ENCODE data around the gene FAM171A1.
"Not testable (repeated sequence)": the region's sequence is repeated elsewhere in the genome, so short reads cannot be mapped to it uniquely, and the experiment has no call there.

The FAM171A1 gene

DNA sequence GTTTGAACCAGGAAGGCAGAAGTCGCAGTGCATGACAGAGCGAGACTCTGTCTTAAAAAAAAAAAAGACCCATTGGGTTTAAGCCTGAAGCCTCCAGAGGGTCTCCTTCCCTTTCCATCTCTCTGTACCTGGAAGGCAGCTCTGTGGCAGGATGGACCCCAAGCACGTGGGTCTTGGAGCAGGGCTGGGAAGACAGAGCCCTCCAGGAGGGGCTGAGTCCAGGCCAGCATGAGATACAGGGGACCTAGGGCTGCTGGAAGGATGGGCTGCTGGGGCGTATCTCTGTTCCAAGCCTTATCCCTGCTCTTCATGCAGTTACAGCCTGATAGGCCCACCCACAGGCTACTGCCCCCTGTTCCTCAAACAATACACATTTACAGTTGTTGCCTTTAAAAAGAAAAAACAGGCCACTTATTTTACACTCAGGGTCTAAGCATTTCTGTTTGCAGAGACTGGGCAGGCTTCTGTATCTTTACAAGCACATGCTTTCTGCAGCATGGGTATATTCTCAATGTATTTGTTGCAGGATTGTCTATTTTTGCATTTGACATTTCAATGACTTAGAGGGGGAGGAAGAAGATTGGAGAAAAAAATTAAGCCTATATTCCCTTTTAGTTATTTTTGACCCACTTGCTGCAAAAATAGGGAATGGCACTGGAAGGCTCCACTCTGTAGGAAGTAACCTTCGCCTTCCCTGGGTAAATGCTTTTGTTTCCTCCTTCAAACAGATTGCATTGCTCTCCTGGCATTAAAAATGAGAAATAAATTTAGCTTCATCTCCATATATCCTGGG is 60.1 kb downstream of the FAM171A1 start:
- TF ChIP-seq, protein P1, sequence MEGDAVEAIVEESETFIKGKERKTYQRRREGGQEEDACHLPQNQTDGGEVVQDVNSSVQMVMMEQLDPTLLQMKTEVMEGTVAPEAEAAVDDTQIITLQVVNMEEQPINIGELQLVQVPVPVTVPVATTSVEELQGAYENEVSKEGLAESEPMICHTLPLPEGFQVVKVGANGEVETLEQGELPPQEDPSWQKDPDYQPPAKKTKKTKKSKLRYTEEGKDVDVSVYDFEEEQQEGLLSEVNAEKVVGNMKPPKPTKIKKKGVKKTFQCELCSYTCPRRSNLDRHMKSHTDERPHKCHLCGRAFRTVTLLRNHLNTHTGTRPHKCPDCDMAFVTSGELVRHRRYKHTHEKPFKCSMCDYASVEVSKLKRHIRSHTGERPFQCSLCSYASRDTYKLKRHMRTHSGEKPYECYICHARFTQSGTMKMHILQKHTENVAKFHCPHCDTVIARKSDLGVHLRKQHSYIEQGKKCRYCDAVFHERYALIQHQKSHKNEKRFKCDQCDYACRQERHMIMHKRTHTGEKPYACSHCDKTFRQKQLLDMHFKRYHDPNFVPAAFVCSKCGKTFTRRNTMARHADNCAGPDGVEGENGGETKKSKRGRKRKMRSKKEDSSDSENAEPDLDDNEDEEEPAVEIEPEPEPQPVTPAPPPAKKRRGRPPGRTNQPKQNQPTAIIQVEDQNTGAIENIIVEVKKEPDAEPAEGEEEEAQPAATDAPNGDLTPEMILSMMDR (IDR thresholded peaks at IDR 0.05; ENCODE audit: low read depth, low read length) = no peak
- Histone ChIP-seq H3K9me3 (ENCODE audit: severe bottlenecking) (no peaks in the 10 kb centered on the region), H3K27me3 (ENCODE audit: insufficient read depth, low read depth, severe bottlenecking) (no peaks in the 10 kb centered on the region), H3K4me3 (ENCODE audit: low read depth, low read length) (no peak overlapping the region), H3K27ac (no peak overlapping the region), H3K36me3 (no peaks in the 10 kb centered on the region)
- no peak for DNase-seq

DNA sequence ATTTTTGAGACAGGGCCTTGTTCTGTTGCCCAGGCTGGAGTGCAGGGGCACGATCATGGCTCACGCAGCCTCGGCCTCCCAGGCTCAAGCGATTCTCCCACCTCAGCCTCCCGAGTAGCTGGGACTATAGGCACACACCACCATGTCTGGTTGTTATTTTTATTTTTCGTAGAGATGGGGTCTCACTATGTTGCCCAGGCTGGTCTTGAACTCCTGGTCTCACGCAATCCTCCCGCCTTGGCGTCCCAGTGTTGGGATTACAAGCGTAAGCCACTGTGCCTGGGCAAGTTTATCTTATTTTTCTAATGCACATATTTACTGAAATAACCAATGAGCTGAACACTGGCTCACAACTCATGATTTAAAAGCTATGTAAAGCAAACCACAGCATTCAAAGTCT is 61.9 kb downstream of the FAM171A1 start:
- TF ChIP-seq, protein P1 (IDR thresholded peaks at IDR 0.05; ENCODE audit: low read depth, low read length) = no peak
- Histone ChIP-seq H3K4me3 (ENCODE audit: low read depth, low read length) (no peak overlapping the region), H3K27ac (no peak overlapping the region), H3K36me3 (no peaks in the 10 kb centered on the region), H3K9me3 (ENCODE audit: severe bottlenecking) (no peaks in the 10 kb centered on the region), H3K27me3 (ENCODE audit: insufficient read depth, low read depth, severe bottlenecking) (no peaks in the 10 kb centered on the region)
- no peak for DNase-seq

DNA sequence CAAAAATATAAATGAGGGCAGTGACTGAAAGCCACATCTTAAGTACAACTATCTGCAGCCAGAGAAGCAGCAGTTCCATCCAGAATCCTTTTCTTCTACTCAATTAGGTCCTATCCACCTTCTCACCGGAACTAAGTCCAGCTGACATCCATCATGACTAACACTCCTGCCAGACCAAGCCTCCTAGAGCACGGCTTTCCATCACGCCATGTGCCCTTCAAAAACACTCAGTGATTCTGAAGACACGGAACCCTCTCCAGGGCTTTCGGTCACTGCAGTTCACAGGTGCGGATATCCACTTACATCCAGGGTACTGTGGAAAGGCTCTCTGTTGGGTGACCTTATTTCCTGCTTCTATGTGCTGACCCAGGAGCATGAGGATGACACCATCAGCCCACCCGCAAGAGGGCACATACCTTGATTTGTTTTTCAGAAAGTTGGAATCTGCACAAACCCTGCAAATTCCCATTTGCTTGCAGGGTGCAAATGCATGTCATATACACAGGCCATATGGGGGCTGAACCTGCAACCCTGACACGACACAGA is 64.3 kb downstream of the FAM171A1 start:
- no peaks in the 10 kb centered on the region for H3K9me3 ChIP-seq (ENCODE audit: severe bottlenecking)
- TF ChIP-seq, protein P1 (IDR thresholded peaks at IDR 0.05; ENCODE audit: low read depth, low read length) = no peak
- H3K27me3 ChIP-seq (ENCODE audit: insufficient read depth, low read depth, severe bottlenecking) = no peaks in the 10 kb centered on the region
- no peak overlapping the region for H3K27ac ChIP-seq
- no peak overlapping the region for H3K4me3 ChIP-seq (ENCODE audit: low read depth, low read length)
- DNase-seq = no peak
- H3K36me3 ChIP-seq = no peaks in the 10 kb centered on the region

DNA sequence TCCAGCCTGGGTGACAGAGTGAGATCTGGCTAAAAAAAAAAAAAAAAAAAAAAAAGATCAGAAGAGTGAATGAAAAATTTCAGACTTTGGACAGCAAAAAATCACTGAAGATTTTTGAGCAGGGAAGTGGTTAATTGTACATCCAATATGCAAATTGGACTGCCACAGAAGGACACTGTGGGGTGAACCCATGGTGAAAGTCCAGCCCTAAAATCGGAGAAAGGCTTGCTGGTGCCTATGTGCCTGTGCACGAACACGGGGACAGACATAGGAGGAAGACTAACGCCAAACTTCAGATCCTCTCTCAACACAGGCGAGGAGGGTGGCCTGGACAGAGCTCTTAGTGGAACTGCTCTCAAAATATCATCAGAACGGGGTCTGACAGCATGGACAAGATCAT is 65.5 kb downstream of the FAM171A1 start:
- Histone ChIP-seq H3K36me3 (no peaks in the 10 kb centered on the region), H3K4me3 (ENCODE audit: low read depth, low read length) (no peak overlapping the region), H3K9me3 (ENCODE audit: severe bottlenecking) (no peaks in the 10 kb centered on the region), H3K27ac (no peak overlapping the region), H3K27me3 (ENCODE audit: insufficient read depth, low read depth, severe bottlenecking) (no peaks in the 10 kb centered on the region)
- TF ChIP-seq, protein P1 (IDR thresholded peaks at IDR 0.05; ENCODE audit: low read depth, low read length) = no peak
- no peak for DNase-seq

DNA sequence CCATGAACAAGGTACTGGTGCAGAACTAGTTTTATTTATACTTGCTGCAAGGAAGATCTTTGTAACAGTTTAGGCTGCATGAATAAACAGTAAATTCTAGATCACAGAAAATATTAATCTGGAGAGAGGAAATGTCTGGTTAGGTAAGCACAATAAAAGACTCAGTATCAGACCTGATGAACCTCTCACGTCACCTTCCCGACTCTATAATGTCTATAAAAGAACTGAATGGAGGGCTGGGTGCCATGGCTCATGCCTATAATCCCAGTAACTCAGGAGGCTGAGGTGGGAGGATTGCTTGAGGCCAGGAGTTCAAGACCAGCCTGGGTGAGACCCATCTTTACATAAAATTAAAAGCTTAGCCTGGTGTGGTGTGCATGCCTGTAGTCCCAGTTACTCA is 65.9 kb downstream of the FAM171A1 start:
- TF ChIP-seq, protein P1 (IDR thresholded peaks at IDR 0.05; ENCODE audit: low read depth, low read length) = no peak
- Histone ChIP-seq H3K36me3 (no peaks in the 10 kb centered on the region), H3K27ac (no peak overlapping the region), H3K4me3 (ENCODE audit: low read depth, low read length) (no peak overlapping the region), H3K27me3 (ENCODE audit: insufficient read depth, low read depth, severe bottlenecking) (no peaks in the 10 kb centered on the region), H3K9me3 (ENCODE audit: severe bottlenecking) (no peaks in the 10 kb centered on the region)
- no peak for DNase-seq

DNA sequence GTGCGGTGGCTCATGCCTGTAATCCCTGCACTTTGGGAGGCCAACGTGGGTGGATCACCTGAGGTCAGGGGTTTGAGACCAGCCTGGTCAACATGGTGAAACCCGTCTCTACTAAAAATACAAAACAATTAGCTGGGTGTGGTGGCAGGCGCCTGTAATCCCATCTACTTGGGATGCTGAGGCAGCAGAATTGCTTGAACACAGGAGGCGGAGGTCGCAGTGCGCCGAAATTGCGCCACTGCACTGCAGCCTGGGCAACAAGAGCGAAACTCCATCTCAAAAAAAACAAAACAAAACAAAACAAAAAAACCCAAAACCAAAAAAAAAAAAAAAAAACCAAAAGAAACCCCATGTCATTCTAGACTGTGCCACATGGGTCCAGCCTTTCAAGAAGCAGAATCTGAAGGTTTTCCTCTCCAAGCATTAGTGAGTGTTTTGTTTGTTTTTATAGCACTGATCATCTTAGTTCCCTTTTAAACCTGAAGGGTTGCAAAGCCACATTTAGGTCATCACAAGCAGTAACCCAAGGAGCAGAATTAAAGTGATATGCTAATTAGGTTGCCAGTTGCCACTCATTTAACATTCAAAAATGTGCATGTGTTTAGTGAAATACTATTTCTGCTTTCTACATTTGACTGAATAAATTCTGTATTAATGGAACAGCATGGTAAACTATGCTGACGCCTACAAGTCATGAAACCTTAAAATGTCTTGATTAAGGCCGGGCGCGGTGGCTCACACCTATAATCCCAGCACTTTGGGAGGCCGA is 68.7 kb downstream of the FAM171A1 start:
- H3K36me3 ChIP-seq; H3K4me3 ChIP-seq (ENCODE audit: low read depth, low read length); H3K9me3 ChIP-seq (ENCODE audit: severe bottlenecking); H3K27me3 ChIP-seq (ENCODE audit: insufficient read depth, low read depth, severe bottlenecking); DNase-seq; H3K27ac ChIP-seq: not testable (repeated sequence)
